Measurements from ENCODE around the gene LATS2.

DNA sequence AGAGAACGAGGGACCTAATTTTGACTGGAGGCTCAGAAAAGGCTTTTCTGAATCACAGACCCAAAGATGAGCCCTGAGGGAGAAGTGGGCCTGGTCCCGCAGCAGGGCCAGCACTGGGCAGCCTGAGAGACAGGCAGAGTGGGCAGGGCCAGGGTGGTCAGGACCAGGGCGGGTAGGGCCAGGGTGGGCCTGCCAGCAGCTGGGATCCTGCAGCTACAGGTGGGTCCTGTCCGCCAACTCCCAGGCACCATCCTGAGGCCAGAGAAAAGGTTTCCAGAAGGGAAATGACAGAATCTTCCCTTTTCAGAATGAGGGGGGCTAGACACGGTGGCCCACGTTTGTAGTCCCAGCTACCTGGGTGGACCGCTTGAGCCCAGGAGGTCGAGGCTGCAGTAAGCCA is 23.7 kb downstream of the LATS2 start:
- no peak for TF ChIP-seq POLR2A (IDR thresholded peaks at IDR 0.05)
- TF ChIP-seq, protein P1, sequence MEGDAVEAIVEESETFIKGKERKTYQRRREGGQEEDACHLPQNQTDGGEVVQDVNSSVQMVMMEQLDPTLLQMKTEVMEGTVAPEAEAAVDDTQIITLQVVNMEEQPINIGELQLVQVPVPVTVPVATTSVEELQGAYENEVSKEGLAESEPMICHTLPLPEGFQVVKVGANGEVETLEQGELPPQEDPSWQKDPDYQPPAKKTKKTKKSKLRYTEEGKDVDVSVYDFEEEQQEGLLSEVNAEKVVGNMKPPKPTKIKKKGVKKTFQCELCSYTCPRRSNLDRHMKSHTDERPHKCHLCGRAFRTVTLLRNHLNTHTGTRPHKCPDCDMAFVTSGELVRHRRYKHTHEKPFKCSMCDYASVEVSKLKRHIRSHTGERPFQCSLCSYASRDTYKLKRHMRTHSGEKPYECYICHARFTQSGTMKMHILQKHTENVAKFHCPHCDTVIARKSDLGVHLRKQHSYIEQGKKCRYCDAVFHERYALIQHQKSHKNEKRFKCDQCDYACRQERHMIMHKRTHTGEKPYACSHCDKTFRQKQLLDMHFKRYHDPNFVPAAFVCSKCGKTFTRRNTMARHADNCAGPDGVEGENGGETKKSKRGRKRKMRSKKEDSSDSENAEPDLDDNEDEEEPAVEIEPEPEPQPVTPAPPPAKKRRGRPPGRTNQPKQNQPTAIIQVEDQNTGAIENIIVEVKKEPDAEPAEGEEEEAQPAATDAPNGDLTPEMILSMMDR (IDR thresholded peaks at IDR 0.05), result no peak

Data from thyroid gland (tissue), 4 donors.